Mesothelial cell of epicardium (in vitro differentiated cells): ENCODE data around the gene TSGA10IP. TPM values are rescaled to one million over a fixed set of nuclear protein-coding genes. Genes with fewer than 3 reads are reported as not detected.
A peak's percentile ranks its signal among the peaks of the same experiment; 100 is the strongest.

Experiments
- DNase-seq, 2 experiments: peaks; one replicate each; pipeline ENCODE4 v3.0.0; 2021; ENCODE audit warnings: low spot score in 2 of 2; ENCODE audit not compliant: unreplicated experiment in 2 of 2
- H3K27ac Mint-ChIP-seq: 2 replicates; pipeline ENCODE4 v1.8.0; 2021; ENCODE audit warnings: mixed read lengths
- H3K27me3 Mint-ChIP-seq: 2 replicates; pipeline ENCODE4 v1.8.0; 2021; ENCODE audit warnings: low read depth, mixed read lengths
- H3K36me3 Mint-ChIP-seq: 2 replicates; pipeline ENCODE4 v1.8.0; 2021; ENCODE audit warnings: mixed read lengths
- H3K4me1 Mint-ChIP-seq: 2 replicates; pipeline ENCODE4 v1.8.0; 2021; ENCODE audit warnings: mixed read lengths
- H3K4me3 Mint-ChIP-seq: 2 replicates; pipeline ENCODE4 v1.8.0; 2021; ENCODE audit warnings: mild to moderate bottlenecking, moderate library complexity, mixed read lengths
- H3K9me3 Mint-ChIP-seq: 2 replicates; pipeline ENCODE4 v1.8.0; 2021; ENCODE audit warnings: mixed read lengths
- total RNA-seq: library from RNA; stranded (reverse); gene quantifications from 3 replicates; pipeline ENCODE4 v1.2.1, GENCODE V29; 2021
- TF ChIP-seq, protein P1 (sequence below): fragments of 200-600 bp; sonication (generic); IDR thresholded peaks from one replicate; pipeline ENCODE4 v1.5.0; 2021; ENCODE audit warnings: antibody characterized with exemption; ENCODE audit not compliant: unreplicated experiment

The TSGA10IP gene
- total RNA-seq, 1 donor from 2014 or later: not detected

DNA sequence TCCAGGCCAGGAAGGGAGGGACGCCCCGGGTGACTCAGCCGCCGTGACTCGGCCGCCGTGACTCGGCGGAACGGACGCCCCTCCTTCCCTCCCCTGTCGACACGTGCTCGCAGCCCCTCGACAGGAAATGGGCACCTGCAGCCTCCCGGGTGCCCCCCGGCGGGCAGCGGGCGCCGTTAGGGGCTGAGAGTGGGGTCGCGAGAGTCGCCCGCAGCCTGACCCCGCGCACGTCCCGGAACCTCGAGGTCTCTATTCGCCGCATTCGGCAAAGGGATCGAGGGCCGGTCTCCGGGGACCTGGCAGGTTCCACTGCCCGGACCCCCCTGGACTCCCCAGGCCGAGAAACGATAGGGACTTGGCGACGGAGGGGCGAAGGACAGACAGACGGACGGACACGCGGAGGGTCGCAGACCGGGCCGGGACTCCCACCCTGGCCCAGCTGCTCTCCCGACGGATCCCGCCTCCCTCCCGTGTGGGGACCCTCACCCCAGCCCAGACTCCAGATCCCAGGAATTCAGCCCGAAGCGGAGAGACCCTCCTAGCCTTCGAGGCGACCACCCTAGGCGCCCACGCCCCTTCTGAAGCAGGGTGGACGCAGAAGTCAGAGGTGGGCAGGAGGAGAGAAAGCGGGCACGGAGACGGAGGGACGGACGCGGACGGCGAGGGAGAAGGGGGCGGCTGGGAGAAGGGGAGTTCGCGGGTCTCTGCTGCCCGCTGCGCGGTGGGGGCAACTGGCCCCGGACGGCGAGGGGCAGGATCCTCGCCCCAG lies 45.7 kb upstream of the TSGA10IP start:
- Mint-ChIP-seq H3K4me3 (peak overlapping the region; percentile 50), H3K27ac (no peak overlapping the region), H3K9me3 (no peaks in the 10 kb centered on the region), H3K27me3 (peaks cover 85% of the 10 kb centered on the region), H3K36me3 (no peaks in the 10 kb centered on the region), H3K4me1 (peaks cover 3% of the 10 kb centered on the region)
- DNase-seq: no peak
- TF ChIP-seq, protein P1, sequence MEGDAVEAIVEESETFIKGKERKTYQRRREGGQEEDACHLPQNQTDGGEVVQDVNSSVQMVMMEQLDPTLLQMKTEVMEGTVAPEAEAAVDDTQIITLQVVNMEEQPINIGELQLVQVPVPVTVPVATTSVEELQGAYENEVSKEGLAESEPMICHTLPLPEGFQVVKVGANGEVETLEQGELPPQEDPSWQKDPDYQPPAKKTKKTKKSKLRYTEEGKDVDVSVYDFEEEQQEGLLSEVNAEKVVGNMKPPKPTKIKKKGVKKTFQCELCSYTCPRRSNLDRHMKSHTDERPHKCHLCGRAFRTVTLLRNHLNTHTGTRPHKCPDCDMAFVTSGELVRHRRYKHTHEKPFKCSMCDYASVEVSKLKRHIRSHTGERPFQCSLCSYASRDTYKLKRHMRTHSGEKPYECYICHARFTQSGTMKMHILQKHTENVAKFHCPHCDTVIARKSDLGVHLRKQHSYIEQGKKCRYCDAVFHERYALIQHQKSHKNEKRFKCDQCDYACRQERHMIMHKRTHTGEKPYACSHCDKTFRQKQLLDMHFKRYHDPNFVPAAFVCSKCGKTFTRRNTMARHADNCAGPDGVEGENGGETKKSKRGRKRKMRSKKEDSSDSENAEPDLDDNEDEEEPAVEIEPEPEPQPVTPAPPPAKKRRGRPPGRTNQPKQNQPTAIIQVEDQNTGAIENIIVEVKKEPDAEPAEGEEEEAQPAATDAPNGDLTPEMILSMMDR: no peak

DNA sequence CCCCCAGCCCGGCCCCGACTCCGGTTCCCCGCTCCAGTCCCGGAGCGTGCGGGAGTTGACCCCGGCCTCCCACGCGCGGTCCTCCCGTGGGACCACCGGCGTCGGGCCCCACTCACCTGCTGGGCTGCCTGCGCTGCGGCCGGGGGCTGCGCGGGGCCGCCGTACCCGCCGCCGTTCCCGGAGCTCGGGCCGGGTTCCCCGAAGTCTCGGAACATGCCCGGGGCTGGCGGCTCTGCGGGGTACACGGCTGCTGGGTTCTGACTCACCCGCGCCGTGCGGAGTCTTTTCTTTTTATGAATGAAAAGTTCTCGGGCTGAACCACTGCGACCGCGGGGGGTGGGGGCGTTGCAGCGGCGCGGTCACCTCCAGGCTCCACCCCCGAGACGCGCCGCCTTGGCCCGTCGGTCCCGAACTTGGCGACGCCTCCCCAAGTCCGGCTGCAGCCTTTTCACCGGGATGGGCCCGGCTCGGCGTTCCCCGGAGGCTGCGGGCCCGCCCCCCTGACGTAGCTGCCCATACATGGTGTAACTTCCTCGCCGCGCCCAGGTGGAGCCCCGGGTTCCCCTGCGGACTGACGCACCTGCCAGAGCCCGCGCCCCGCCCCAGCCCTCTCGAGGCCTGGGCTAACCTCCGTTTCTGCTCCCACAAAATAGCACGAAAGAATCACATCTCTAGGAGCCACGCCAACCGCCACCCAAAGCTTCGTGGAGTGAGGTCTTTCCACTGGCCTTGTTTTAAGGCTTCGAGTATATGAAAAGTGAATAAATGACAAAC lies 45.0 kb upstream of the TSGA10IP start, which contains the start of gene FOSL1:
Gene FOSL1, minus strand, starts transcription at position 264 of the 774 bp plus-strand sequence. Its CDS starts 49 bp downstream, at position 215.
- Mint-ChIP-seq H3K27ac (no peak within 1 kb of the TSS), H3K9me3 (no peaks in the 10 kb centered on the region), H3K4me3 (peak within 1 kb of the TSS; percentile 59), H3K36me3 (no peaks in the 10 kb centered on the region), H3K4me1 (peaks cover 3% of the 10 kb centered on the region), H3K27me3 (peaks cover 83% of the 10 kb centered on the region)
- TF ChIP-seq, protein P1: no peak
- DNase-seq: peak in 1 of 2 experiments; percentile 70

DNA sequence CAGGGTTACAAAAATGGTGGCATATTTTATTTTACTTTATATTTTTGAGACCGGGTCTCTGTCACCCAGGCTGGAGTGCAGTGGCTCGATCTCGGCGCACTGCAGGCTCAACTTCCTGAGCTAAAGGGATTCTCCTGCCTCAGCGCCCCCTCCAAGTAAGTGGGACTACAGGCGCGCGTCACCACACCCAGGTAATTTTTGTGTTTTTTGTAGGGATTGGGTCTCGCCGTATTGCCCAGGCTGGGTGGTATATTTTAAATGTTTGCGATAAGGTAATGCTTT lies 44.4 kb upstream of the TSGA10IP start:
- Mint-ChIP-seq H3K4me1 (peaks cover 3% of the 10 kb centered on the region), H3K27ac (no peak overlapping the region), H3K36me3 (no peaks in the 10 kb centered on the region), H3K4me3 (peak overlapping the region; percentile 59), H3K9me3 (no peaks in the 10 kb centered on the region), H3K27me3 (peaks cover 78% of the 10 kb centered on the region)
- TF ChIP-seq, protein P1: no peak
- DNase-seq: no peak

DNA sequence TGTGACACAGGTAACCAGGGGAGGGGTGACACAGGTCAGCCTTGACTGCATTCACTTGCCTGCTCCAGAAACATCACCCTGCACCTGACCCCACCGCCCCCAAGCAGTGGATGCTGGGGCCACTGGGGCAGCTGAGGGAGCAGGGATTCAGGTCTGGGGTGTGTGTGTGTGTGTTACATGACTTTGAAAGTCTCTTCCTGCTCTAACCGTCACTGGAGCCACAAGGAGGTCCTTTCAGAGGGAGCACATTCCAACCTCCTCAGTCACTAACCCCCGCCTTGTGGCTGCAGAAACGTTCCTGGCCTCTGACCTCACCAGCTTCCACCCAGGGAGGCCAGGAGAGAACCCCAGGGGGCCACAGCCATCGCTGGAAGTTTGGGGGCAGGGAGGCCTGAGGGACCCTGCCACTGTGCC lies 42.2 kb upstream of the TSGA10IP start:
- DNase-seq: no peak
- TF ChIP-seq, protein P1: no peak
- Mint-ChIP-seq H3K27me3 (peaks cover 64% of the 10 kb centered on the region), H3K9me3 (no peaks in the 10 kb centered on the region), H3K4me3 (no peak overlapping the region), H3K27ac (no peak overlapping the region), H3K36me3 (no peaks in the 10 kb centered on the region), H3K4me1 (peaks cover 3% of the 10 kb centered on the region)

DNA sequence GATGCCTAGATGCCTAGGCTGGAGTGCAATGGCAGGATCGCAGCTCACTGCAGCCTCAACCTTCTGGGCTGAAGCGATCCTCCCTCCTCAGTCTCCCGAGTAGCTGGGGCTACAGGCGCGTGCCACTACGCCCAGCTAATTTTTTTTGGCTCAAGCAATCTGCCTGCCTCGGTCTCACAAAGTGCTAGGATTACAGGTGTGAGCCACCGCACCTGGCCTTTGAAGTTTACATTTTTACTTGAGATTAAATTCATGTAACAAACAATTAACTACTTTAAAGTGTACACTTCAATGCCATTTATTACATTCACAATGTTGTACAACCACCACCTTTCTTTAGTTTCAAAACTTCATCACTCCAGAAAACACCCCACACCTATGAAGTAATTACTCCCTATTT lies 41.6 kb upstream of the TSGA10IP start:
- TF ChIP-seq, protein P1: no peak
- peaks cover 2% of the 10 kb centered on the region for H3K4me1 Mint-ChIP-seq
- peaks cover 59% of the 10 kb centered on the region for H3K27me3 Mint-ChIP-seq
- no peaks in the 10 kb centered on the region for H3K36me3 Mint-ChIP-seq
- no peak overlapping the region for H3K27ac Mint-ChIP-seq
- no peak for DNase-seq
- no peak overlapping the region for H3K4me3 Mint-ChIP-seq
- H3K9me3 Mint-ChIP-seq: no peaks in the 10 kb centered on the region
